ENCODE measurements around the gene GTF3C4. TPM values are rescaled to one million over a fixed set of nuclear protein-coding genes. Genes with fewer than 3 reads are reported as not detected.

Gene GTF3C4
- total and polyA plus RNA-seq, 11 donors = 1.4 to 11.7 (median 8.8) TPM

DNA sequence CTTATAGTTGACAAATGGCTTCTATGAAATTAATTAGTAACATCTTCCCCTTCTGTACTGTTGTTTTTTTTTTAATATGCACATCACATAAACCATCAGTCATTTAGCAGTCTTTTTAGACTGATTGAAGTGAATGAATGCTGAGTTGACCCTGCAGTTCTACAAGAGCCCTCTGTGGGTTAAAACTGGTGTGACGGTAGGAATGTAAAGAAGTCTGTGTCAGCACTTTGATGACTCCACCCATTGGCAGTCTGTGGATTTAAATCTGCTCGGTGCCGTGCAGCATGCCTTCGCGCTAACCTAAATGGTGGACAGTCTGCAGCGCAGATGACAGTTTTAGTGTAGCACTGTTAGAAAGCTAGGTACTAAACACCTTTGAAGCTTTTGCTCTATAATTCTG, 3.1 kb downstream of the GTF3C4 start:
- ATAC-seq (no peak), DNase-seq (no peak)
- H3K9me3 ChIP-seq = no peaks in the 10 kb centered on the region
- intact Hi-C loops (cut with DNase I) = loop anchor here in 4 of 10 donors (5.0 to 10.0 kb wide), 5 partner anchors 121 to 259 kb away; partner anchors contain the start of genes AK8 (in 1 of the 4), CFAP77 (in 1 of the 4) and SPACA9 (in 1 of the 4)
- H3K27ac ChIP-seq = no peak overlapping the region
- TF ChIP-seq, protein P1, sequence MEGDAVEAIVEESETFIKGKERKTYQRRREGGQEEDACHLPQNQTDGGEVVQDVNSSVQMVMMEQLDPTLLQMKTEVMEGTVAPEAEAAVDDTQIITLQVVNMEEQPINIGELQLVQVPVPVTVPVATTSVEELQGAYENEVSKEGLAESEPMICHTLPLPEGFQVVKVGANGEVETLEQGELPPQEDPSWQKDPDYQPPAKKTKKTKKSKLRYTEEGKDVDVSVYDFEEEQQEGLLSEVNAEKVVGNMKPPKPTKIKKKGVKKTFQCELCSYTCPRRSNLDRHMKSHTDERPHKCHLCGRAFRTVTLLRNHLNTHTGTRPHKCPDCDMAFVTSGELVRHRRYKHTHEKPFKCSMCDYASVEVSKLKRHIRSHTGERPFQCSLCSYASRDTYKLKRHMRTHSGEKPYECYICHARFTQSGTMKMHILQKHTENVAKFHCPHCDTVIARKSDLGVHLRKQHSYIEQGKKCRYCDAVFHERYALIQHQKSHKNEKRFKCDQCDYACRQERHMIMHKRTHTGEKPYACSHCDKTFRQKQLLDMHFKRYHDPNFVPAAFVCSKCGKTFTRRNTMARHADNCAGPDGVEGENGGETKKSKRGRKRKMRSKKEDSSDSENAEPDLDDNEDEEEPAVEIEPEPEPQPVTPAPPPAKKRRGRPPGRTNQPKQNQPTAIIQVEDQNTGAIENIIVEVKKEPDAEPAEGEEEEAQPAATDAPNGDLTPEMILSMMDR (IDR thresholded peaks at IDR 0.05) = no peak
- TF ChIP-seq POLR2A (IDR thresholded peaks at IDR 0.05) = no peak
- H3K4me1 ChIP-seq = peaks cover 0 to 44% (median 28%) of the 10 kb centered on the region in 12 donors
- H3K36me3 ChIP-seq = peaks cover 0 to 7% (median 7%) of the 10 kb centered on the region in 9 donors
- H3K4me3 ChIP-seq = no peak overlapping the region
- no peaks in the 10 kb centered on the region for H3K27me3 ChIP-seq
- WGBS, 4 donors = 24 to 36% (median 35%) methylated on average over 6 of the region's 6 CpGs

DNA sequence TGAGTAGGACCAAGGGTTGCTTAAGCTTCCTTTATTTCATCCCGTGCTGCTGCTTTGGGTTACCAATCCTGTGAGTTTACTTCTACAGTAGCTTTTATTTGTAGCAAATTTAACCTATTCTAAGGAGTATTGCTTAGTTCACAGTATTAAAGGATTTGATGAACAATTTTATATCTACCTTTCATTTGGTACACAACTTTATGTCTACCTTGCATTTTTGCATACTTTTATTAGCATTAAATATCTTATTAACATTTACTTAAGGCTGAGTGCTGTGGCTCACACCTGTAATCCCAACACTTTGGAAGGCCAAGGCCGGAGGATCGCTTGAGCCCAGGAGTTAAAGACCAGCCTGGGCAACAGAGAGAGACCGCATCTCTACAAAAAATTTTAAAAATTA, 4.2 kb downstream of the GTF3C4 start:
- Histone ChIP-seq H3K4me1 (peaks cover 0 to 38% (median 24%) of the 10 kb centered on the region in 12 donors), H3K27me3 (no peaks in the 10 kb centered on the region), H3K9me3 (no peaks in the 10 kb centered on the region), H3K4me3 (no peak overlapping the region), H3K27ac (no peak overlapping the region), H3K36me3 (peaks cover 0 to 18% (median 18%) of the 10 kb centered on the region in 9 donors)
- ATAC-seq (no peak), DNase-seq (no peak)
- intact Hi-C loops (cut with DNase I) = loop anchor here in 4 of 10 donors (5.0 to 10.0 kb wide), 5 partner anchors 120 to 260 kb away; partner anchors contain the start of genes AK8 (in 1 of the 4), CFAP77 (in 1 of the 4) and SPACA9 (in 1 of the 4)
- TF ChIP-seq POLR2A (IDR thresholded peaks at IDR 0.05) = no peak
- TF ChIP-seq, protein P1 (IDR thresholded peaks at IDR 0.05) = no peak
- WGBS, 4 donors = 88 to 93% (median 90%) methylated on average over 4 of the region's 4 CpGs

- WGBS, 4 donors = 92 to 96% (median 96%) methylated on average over 7 to 8 of the region's 8 CpGs
- intact Hi-C loops (cut with DNase I) = loop anchor here in 2 of 10 donors (10.0 kb wide), 2 partner anchors 117 to 263 kb away; partner anchors contain the start of gene CFAP77 (in 1 of the 2)
These were observed 7.7 kb downstream of the GTF3C4 start for GRCh38 chr9:132677976-132678375.

DNA sequence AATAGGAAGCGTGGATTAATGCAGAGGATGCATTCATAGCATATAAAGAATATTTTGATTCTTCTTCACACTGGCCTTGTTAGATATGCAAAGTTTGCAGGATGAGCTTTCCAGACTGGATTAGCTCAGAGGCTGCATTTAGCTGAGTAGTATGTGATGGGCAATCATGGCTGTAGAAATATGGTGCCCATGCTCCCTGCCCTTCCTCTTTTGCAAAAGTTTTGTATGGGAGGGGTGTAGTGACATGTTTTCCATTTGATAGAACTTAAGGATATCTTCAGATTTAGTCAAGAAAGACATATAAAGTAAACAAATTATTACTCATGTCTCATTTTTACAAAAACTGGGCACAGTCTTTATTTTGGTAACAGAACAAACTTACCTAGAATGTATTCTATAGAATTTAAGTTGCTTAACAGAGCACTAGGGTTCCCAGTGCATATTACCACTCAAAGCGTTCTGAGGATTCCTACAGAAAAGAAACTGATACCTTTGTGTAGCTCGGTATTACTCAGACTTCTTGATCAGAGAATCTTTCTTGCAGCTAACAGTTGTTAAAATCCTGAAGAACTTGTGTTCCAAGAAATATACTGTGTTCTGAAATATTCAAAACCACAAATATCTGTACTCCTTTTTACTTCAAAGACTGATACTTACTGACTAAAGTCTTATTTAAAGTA, 9.8 kb downstream of the GTF3C4 start:
- intact Hi-C loops (cut with DNase I) = loop anchor here in 2 of 10 donors (10.0 kb wide), 2 partner anchors 115 to 265 kb away; partner anchors contain the start of gene CFAP77 (in 1 of the 2)
- WGBS, 4 donors = 61 to 87% (median 74%) methylated on average over 3 of the region's 3 CpGs

More at GRCh38 chr9:132677976-132678375, 7.7 kb downstream of the GTF3C4 start:
- Histone ChIP-seq H3K27ac (no peak overlapping the region), H3K27me3 (no peaks in the 10 kb centered on the region), H3K9me3 (no peaks in the 10 kb centered on the region), H3K4me3 (no peak overlapping the region), H3K4me1 (peaks cover 0 to 12% (median 4%) of the 10 kb centered on the region in 12 donors), H3K36me3 (peaks cover 0 to 40% (median 30%) of the 10 kb centered on the region in 9 donors)
- no peak for ATAC-seq
- no peak for DNase-seq
- TF ChIP-seq POLR2A (IDR thresholded peaks at IDR 0.05) = no peak
- TF ChIP-seq, protein P1 (IDR thresholded peaks at IDR 0.05) = no peak

More for the DNA sequence above, 9.8 kb downstream of the GTF3C4 start:
- no peak for TF ChIP-seq POLR2A (IDR thresholded peaks at IDR 0.05)
- TF ChIP-seq, protein P1 (IDR thresholded peaks at IDR 0.05) = no peak
- no peak overlapping the region for H3K27ac ChIP-seq
- DNase-seq (no peak), ATAC-seq (no peak)
- H3K9me3 ChIP-seq = no peaks in the 10 kb centered on the region
- peaks cover 0 to 61% (median 48%) of the 10 kb centered on the region in 9 donors for H3K36me3 ChIP-seq
- H3K4me3 ChIP-seq = no peak overlapping the region
- H3K27me3 ChIP-seq = no peaks in the 10 kb centered on the region
- peaks cover 0 to 14% (median 0%) of the 10 kb centered on the region in 12 donors for H3K4me1 ChIP-seq

All from heart left ventricle (tissue), 16 donors.